Upper lobe of left lung (tissue), 6 donors: ENCODE data around the gene MAMSTR. TPM values are rescaled to one million over a fixed set of nuclear protein-coding genes. Genes with fewer than 3 reads are reported as not detected.

Source experiments
- ATAC-seq, 2 donors: fragments of 200-7000 bp; cut with Tn5 transposase; one replicate each; pipeline ENCODE4 v1.9.1; 2022; ENCODE audit warnings: mild to moderate bottlenecking in 2 of 2, moderate library complexity in 2 of 2; ENCODE audit not compliant: low FRiP score in 2 of 2
- DNase-seq, 2 donors: peaks; one replicate each; pipeline ENCODE4 v3.0.0-alpha.2; 2019 to 2020
- H3K27ac ChIP-seq, 4 donors: fragments of 200-600 bp; sonication (generic); one replicate each; pipeline ENCODE4 v1.5.1; 2016 to 2019
- H3K27me3 ChIP-seq, 4 donors: fragments of 200-600 bp; sonication (generic); one replicate each; pipeline ENCODE4 v1.5.1; 2017 to 2019
- H3K36me3 ChIP-seq, 4 donors: fragments of 200-600 bp; sonication (generic); one replicate each; pipeline ENCODE4 v1.5.1; 2016 to 2019
- H3K4me1 ChIP-seq, 4 donors: fragments of 200-600 bp; sonication (generic); one replicate each; pipeline ENCODE4 v1.5.1; 2018 to 2019
- H3K4me3 ChIP-seq, 4 donors: fragments of 200-600 bp; sonication (generic); one replicate each; pipeline ENCODE4 v1.5.1; 2017 to 2019; ENCODE audit warnings: mild to moderate bottlenecking in 2 of 4, moderate library complexity in 1 of 4
- H3K9me3 ChIP-seq, 4 donors: fragments of 200-600 bp; sonication (generic); one replicate each; pipeline ENCODE4 v1.5.1; 2018 to 2019
- CTCF ChIP-seq, 6 experiments: fragments of 450-650 bp in 4 of 6; fragments of 200-600 bp in 2 of 6; sonication (generic) in 2 of 6; IDR thresholded peaks; one replicate each; pipeline ENCODE4 v1.5.1; 2016 to 2019; ENCODE audit warnings: antibody characterized with exemption in 6 of 6
- EP300 ChIP-seq, 4 donors: sonication (generic); formaldehyde crosslinking; IDR thresholded peaks; one replicate each; pipeline ENCODE4 v1.5.1; 2017; ENCODE audit warnings: antibody characterized with exemption in 4 of 4, control low read depth in 2 of 4
- POLR2A ChIP-seq, 4 donors: fragments of 450-650 bp; IDR thresholded peaks; one replicate each; pipeline ENCODE4 v1.5.1; 2016 to 2017; ENCODE audit warnings: antibody characterized with exemption in 4 of 4, mild to moderate bottlenecking in 2 of 4
- POLR2AphosphoS5 ChIP-seq, 2 donors: sonication (generic); formaldehyde crosslinking; IDR thresholded peaks; one replicate each; pipeline ENCODE4 v1.5.1; 2017; ENCODE audit warnings: antibody characterized with exemption in 2 of 2
- WGBS, 2 donors: methylation state at CpG; one replicate each; pipeline ENCODE4 v1.1.5; 2017 to 2018; 5-methylcytosine and 5-hydroxymethylcytosine counted together
- total RNA-seq, 6 donors: library from RNA; depleted of rRNA in 4 of 6; stranded (reverse); fragments of >200 nt in 4 of 6; gene quantifications; one replicate each; pipeline versions ENCODE4 v1.1.0 to v1.2.1, GENCODE V29; 2016 to 2021
- donor health status: DM: no; HTN: no; CAD: no; lungs with moderate emphysema.
- donor health status: DM: no; HTN: yes; CAD: no; lungs with severe emphysema.

Gene MAMSTR
- total RNA-seq, 6 donors from 2014 or later = 1.1 to 3.1 (median 1.3) TPM; not detected in 1

GRCh38 chr19:48757741-48758144 lies 38.2 kb upstream of the MAMSTR start:
- Histone ChIP-seq H3K9me3 (no peaks in the 10 kb centered on the region), H3K27me3 (peaks cover 0 to 5% (median 0%) of the 10 kb centered on the region in 4 donors), H3K4me1 (peaks cover 7 to 15% (median 10%) of the 10 kb centered on the region in 4 donors), H3K36me3 (no peaks in the 10 kb centered on the region), H3K4me3 (no peak overlapping the region), H3K27ac (no peak overlapping the region)
- ATAC-seq (no peak), DNase-seq (peak in 1 of 2 donors; percentile 65)
- 87 to 88% methylated on average over 8 to 14 of the region's 14 CpGs for WGBS, 2 donors
- no peak for TF ChIP-seq POLR2AphosphoS5 (IDR thresholded peaks at IDR 0.05)
- TF ChIP-seq EP300 (IDR thresholded peaks at IDR 0.05) = no peak
- no peak for TF ChIP-seq CTCF (IDR thresholded peaks at IDR 0.05)
- TF ChIP-seq POLR2A (IDR thresholded peaks at IDR 0.05) = no peak

GRCh38 chr19:48757089-48757675 lies 37.7 kb upstream of the MAMSTR start:
- WGBS, 2 donors = 89 to 90% methylated on average over 11 of the region's 12 CpGs
- no peak overlapping the region for H3K4me3 ChIP-seq
- H3K36me3 ChIP-seq = no peaks in the 10 kb centered on the region
- DNase-seq (no peak), ATAC-seq (no peak)
- no peaks in the 10 kb centered on the region for H3K9me3 ChIP-seq
- no peak overlapping the region for H3K27ac ChIP-seq
- peaks cover 13 to 21% (median 15%) of the 10 kb centered on the region in 4 donors for H3K4me1 ChIP-seq
- H3K27me3 ChIP-seq = peaks cover 0 to 10% (median 0%) of the 10 kb centered on the region in 4 donors
- TF ChIP-seq POLR2A (IDR thresholded peaks at IDR 0.05) = no peak
- no peak for TF ChIP-seq CTCF (IDR thresholded peaks at IDR 0.05)
- no peak for TF ChIP-seq POLR2AphosphoS5 (IDR thresholded peaks at IDR 0.05)
- no peak for TF ChIP-seq EP300 (IDR thresholded peaks at IDR 0.05)

GRCh38 chr19:48756686-48757085 lies 37.2 kb upstream of the MAMSTR start:
- 79 to 81% methylated on average over 3 to 9 of the region's 9 CpGs for WGBS, 2 donors
- H3K27me3 ChIP-seq = peaks cover 0 to 11% (median 0%) of the 10 kb centered on the region in 4 donors

GRCh38 chr19:48756212-48756611 lies 36.7 kb upstream of the MAMSTR start:
- H3K27ac ChIP-seq = no peak overlapping the region
- no peak overlapping the region for H3K4me3 ChIP-seq
- TF ChIP-seq POLR2AphosphoS5 (IDR thresholded peaks at IDR 0.05) (no peak), POLR2A (IDR thresholded peaks at IDR 0.05) (no peak), CTCF (IDR thresholded peaks at IDR 0.05) (no peak), EP300 (IDR thresholded peaks at IDR 0.05) (no peak)

More at GRCh38 chr19:48756686-48757085, 37.2 kb upstream of the MAMSTR start:
- DNase-seq (no peak), ATAC-seq (no peak)
- Histone ChIP-seq H3K4me1 (peaks cover 16 to 21% (median 19%) of the 10 kb centered on the region in 4 donors), H3K9me3 (no peaks in the 10 kb centered on the region), H3K36me3 (no peaks in the 10 kb centered on the region), H3K4me3 (no peak overlapping the region), H3K27ac (no peak overlapping the region)
- TF ChIP-seq POLR2A (IDR thresholded peaks at IDR 0.05) = no peak
- TF ChIP-seq EP300 (IDR thresholded peaks at IDR 0.05) = no peak
- TF ChIP-seq POLR2AphosphoS5 (IDR thresholded peaks at IDR 0.05) = no peak
- no peak for TF ChIP-seq CTCF (IDR thresholded peaks at IDR 0.05)

DNA sequence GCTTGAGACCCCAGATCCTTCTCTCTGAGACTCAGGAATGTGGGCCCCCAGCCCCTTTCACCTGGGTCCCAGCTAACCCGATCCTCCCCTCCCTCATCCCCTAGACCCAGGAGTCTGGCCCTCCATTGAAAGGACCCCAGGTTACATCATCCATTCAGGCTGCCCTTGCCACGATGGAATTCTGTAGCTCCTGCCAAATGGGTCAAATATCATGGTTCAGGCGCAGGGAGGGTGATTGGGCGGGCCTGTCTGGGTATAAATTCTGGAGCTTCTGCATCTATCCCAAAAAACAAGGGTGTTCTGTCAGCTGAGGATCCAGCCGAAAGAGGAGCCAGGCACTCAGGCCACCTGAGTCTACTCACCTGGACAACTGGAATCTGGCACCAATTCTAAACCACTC lies 36.3 kb upstream of the MAMSTR start:
- TF ChIP-seq EP300 (IDR thresholded peaks at IDR 0.05) = no peak
- TF ChIP-seq POLR2A (IDR thresholded peaks at IDR 0.05) = no peak
- no peak for TF ChIP-seq POLR2AphosphoS5 (IDR thresholded peaks at IDR 0.05)
- no peak for TF ChIP-seq CTCF (IDR thresholded peaks at IDR 0.05)
- Histone ChIP-seq H3K27me3 (peaks cover 0 to 11% (median 0%) of the 10 kb centered on the region in 4 donors), H3K9me3 (no peaks in the 10 kb centered on the region), H3K4me3 (no peak overlapping the region), H3K27ac (no peak overlapping the region), H3K4me1 (peaks cover 15 to 25% (median 23%) of the 10 kb centered on the region in 4 donors), H3K36me3 (peaks cover 0 to 7% (median 0%) of the 10 kb centered on the region in 4 donors)
- DNase-seq = no peak
- 75 to 84% methylated on average over 4 to 5 of the region's 5 CpGs for WGBS, 2 donors
- ATAC-seq = no peak

More at GRCh38 chr19:48756212-48756611, 36.7 kb upstream of the MAMSTR start:
- H3K4me1 ChIP-seq = peaks cover 16 to 24% (median 21%) of the 10 kb centered on the region in 4 donors
- DNase-seq (no peak), ATAC-seq (no peak)
- 96% methylated on average over 11 of the region's 11 CpGs; no CpG with 5 or more reads in 1 of the 2 donors for WGBS, 2 donors
- H3K27me3 ChIP-seq = peaks cover 0 to 11% (median 0%) of the 10 kb centered on the region in 4 donors
- no peaks in the 10 kb centered on the region for H3K9me3 ChIP-seq
- peaks cover 0 to 2% (median 0%) of the 10 kb centered on the region in 4 donors for H3K36me3 ChIP-seq
